Measurements from ENCODE around the gene MOCOS.

The MOCOS gene

GRCh38 chr18:36304723-36305122, 117.4 kb downstream of the MOCOS start:
- no peaks in the 10 kb centered on the region for H3K79me2 ChIP-seq (ENCODE audit: insufficient read depth, low read length)
- H3K9me3 ChIP-seq (ENCODE audit: low read length) = no peaks in the 10 kb centered on the region
- no peak overlapping the region for H3K4me3 ChIP-seq (ENCODE audit: low read depth, low read length, poor library complexity, severe bottlenecking)
- H4K20me1 ChIP-seq (ENCODE audit: insufficient read depth, low read length) = no peaks in the 10 kb centered on the region
- no peaks in the 10 kb centered on the region for H3K9me2 ChIP-seq (ENCODE audit: low read depth, low read length)
- no peaks in the 10 kb centered on the region for H3K36me3 ChIP-seq (ENCODE audit: insufficient read depth, low read length)
- H3K4me2 ChIP-seq (ENCODE audit: low read length) = no peak overlapping the region
- no peak overlapping the region for H2AFZ ChIP-seq (ENCODE audit: low read length)
- no peaks in the 10 kb centered on the region for H3K4me1 ChIP-seq (ENCODE audit: insufficient read depth, low read length, severe bottlenecking)
- no peak overlapping the region for H3K9ac ChIP-seq (ENCODE audit: low read length)
- 0 out of 2 replicates have a peak, but pooled peaks cover 3% of the 10 kb centered on the region for H3K27me3 ChIP-seq (ENCODE audit: insufficient read depth, low read length)
- TF ChIP-seq CTCF (IDR thresholded peaks at IDR 0.05; ENCODE audit: low read length) = no peak
- TF ChIP-seq EZH2 (IDR thresholded peaks at IDR 0.05; ENCODE audit: borderline replicate concordance, low read length) = no peak
- no peaks in the 10 kb centered on the region for H3F3A ChIP-seq (ENCODE audit: insufficient read depth, low read length)
- H3K27ac ChIP-seq (ENCODE audit: low read depth, low read length, poor library complexity, severe bottlenecking) = no peak overlapping the region

GRCh38 chr18:36305375-36305774, 118.1 kb downstream of the MOCOS start:
- Histone ChIP-seq H4K20me1 (ENCODE audit: insufficient read depth, low read length) (no peaks in the 10 kb centered on the region), H3K4me2 (ENCODE audit: low read length) (no peak overlapping the region), H3K4me1 (ENCODE audit: insufficient read depth, low read length, severe bottlenecking) (no peaks in the 10 kb centered on the region), H3K9ac (ENCODE audit: low read length) (no peak overlapping the region), H3K9me3 (ENCODE audit: low read length) (no peaks in the 10 kb centered on the region), H3K27ac (ENCODE audit: low read depth, low read length, poor library complexity, severe bottlenecking) (no peak overlapping the region), H3K79me2 (ENCODE audit: insufficient read depth, low read length) (no peaks in the 10 kb centered on the region), H3K4me3 (ENCODE audit: low read depth, low read length, poor library complexity, severe bottlenecking) (no peak overlapping the region), H3F3A (ENCODE audit: insufficient read depth, low read length) (no peaks in the 10 kb centered on the region), H3K27me3 (ENCODE audit: insufficient read depth, low read length) (no peaks in the 10 kb centered on the region), H3K36me3 (ENCODE audit: insufficient read depth, low read length) (no peaks in the 10 kb centered on the region), H3K9me2 (ENCODE audit: low read depth, low read length) (no peaks in the 10 kb centered on the region), H2AFZ (ENCODE audit: low read length) (no peak overlapping the region)
- no peak for TF ChIP-seq CTCF (IDR thresholded peaks at IDR 0.05; ENCODE audit: low read length)
- TF ChIP-seq EZH2 (IDR thresholded peaks at IDR 0.05; ENCODE audit: borderline replicate concordance, low read length) = no peak

GRCh38 chr18:36307513-36307912, 120.2 kb downstream of the MOCOS start:
- no peaks in the 10 kb centered on the region for H3F3A ChIP-seq (ENCODE audit: insufficient read depth, low read length)
- H3K9ac ChIP-seq (ENCODE audit: low read length) = no peak overlapping the region
- H3K4me2 ChIP-seq (ENCODE audit: low read length) = no peak overlapping the region
- no peak overlapping the region for H2AFZ ChIP-seq (ENCODE audit: low read length)
- no peaks in the 10 kb centered on the region for H3K9me2 ChIP-seq (ENCODE audit: low read depth, low read length)
- no peaks in the 10 kb centered on the region for H3K4me1 ChIP-seq (ENCODE audit: insufficient read depth, low read length, severe bottlenecking)
- H3K79me2 ChIP-seq (ENCODE audit: insufficient read depth, low read length) = no peaks in the 10 kb centered on the region
- H3K9me3 ChIP-seq (ENCODE audit: low read length) = no peaks in the 10 kb centered on the region
- no peak for TF ChIP-seq EZH2 (IDR thresholded peaks at IDR 0.05; ENCODE audit: borderline replicate concordance, low read length)
- TF ChIP-seq CTCF (IDR thresholded peaks at IDR 0.05; ENCODE audit: low read length) = no peak
- no peaks in the 10 kb centered on the region for H4K20me1 ChIP-seq (ENCODE audit: insufficient read depth, low read length)
- H3K27ac ChIP-seq (ENCODE audit: low read depth, low read length, poor library complexity, severe bottlenecking) = no peak overlapping the region
- no peaks in the 10 kb centered on the region for H3K36me3 ChIP-seq (ENCODE audit: insufficient read depth, low read length)
- H3K27me3 ChIP-seq (ENCODE audit: insufficient read depth, low read length) = no peaks in the 10 kb centered on the region
- no peak overlapping the region for H3K4me3 ChIP-seq (ENCODE audit: low read depth, low read length, poor library complexity, severe bottlenecking)

All from OCI-LY1 (cell line).